Measurements from ENCODE around the gene IGSF9. TPM values are rescaled to one million over a fixed set of nuclear protein-coding genes. Genes with fewer than 3 reads are reported as not detected.

Gene IGSF9
- total and polyA plus RNA-seq, 10 of the 15 experiments (the other 5 are each of a cell fraction or from before 2014, with no cell fraction given) = 0.04 to 0.07 TPM; not detected in 8

DNA sequence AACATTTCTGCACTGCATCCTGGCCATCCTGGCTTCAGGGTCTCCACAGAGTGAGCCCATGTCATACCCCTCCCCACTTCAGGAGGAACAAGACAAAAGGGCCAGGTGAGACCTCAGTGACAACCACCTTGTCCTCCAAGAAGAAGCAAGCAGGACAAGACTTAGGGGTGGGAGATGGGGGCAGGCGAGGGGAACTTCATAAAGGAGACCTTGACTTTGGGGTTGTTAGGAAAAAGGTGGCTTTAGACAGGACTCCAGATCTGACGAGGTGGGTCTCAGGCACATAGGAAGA, 32.6 kb upstream of the IGSF9 start (continued):
- TF ChIP-seq, protein P1, sequence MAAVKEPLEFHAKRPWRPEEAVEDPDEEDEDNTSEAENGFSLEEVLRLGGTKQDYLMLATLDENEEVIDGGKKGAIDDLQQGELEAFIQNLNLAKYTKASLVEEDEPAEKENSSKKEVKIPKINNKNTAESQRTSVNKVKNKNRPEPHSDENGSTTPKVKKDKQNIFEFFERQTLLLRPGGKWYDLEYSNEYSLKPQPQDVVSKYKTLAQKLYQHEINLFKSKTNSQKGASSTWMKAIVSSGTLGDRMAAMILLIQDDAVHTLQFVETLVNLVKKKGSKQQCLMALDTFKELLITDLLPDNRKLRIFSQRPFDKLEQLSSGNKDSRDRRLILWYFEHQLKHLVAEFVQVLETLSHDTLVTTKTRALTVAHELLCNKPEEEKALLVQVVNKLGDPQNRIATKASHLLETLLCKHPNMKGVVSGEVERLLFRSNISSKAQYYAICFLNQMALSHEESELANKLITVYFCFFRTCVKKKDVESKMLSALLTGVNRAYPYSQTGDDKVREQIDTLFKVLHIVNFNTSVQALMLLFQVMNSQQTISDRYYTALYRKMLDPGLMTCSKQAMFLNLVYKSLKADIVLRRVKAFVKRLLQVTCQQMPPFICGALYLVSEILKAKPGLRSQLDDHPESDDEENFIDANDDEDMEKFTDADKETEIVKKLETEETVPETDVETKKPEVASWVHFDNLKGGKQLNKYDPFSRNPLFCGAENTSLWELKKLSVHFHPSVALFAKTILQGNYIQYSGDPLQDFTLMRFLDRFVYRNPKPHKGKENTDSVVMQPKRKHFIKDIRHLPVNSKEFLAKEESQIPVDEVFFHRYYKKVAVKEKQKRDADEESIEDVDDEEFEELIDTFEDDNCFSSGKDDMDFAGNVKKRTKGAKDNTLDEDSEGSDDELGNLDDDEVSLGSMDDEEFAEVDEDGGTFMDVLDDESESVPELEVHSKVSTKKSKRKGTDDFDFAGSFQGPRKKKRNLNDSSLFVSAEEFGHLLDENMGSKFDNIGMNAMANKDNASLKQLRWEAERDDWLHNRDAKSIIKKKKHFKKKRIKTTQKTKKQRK (IDR thresholded peaks at IDR 0.05; ENCODE audit: low read depth, low read length) = no peak

DNA sequence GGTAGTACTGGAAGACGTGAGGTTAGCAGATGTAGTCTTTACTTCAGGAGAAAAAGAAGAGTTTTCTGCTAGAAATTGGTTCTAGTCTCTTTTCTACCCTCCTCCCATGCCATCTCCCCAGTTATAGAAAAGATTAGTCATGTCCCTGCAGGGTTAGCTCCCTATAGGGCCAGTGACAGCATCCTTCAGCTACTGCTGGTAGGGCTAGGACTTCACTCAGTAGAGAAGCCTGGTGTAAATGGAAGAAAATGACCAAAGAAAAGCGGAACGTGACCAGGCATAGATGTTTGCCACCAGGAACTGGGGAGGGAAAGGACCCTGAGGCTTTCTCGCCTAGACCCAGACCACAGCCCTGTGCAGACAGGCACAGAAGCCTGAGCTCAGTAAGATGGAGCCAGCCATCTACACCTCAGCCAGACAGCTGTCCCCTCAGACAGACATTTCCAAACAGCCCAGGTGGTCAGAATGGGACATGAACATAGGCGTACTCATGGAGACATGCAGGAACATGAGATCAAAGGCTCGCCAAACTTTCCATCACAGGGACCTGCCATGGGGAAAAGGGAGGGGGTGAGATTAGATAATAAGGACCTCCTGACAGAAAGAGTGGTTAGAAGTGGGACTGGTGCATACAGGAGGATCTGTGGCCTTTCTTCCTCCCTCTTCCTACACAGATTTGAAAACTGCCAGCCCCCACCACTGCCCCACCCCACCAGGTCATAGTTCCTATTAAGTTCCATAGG, 32.1 kb upstream of the IGSF9 start:
- Histone ChIP-seq H3K27ac (ENCODE audit: control insufficient read depth, insufficient read depth) (no peak overlapping the region), H3K4me3 (no peak overlapping the region), H3K79me2 (ENCODE audit: control insufficient read depth, insufficient read depth, low read length) (no peaks in the 10 kb centered on the region), H3K36me3 (ENCODE audit: control insufficient read depth in 2 of 2, insufficient read depth in 2 of 2, low read length in 1 of 2) (no peaks in the 10 kb centered on the region), H4K20me1 (ENCODE audit: control insufficient read depth, insufficient read depth) (no peaks in the 10 kb centered on the region), H3K27me3 (replicated peaks in 1 of 2; ENCODE audit: control insufficient read depth in 2 of 2, insufficient read depth in 2 of 2, low read length in 1 of 2) (peaks cover under 1 to 4% of the 10 kb centered on the region in 2 experiments), H3K9me3 (replicated peaks; ENCODE audit: control insufficient read depth, insufficient read depth, low read length) (no peaks in the 10 kb centered on the region), H2AFZ (ENCODE audit: control insufficient read depth, low read depth, low read length) (no peak overlapping the region), H3K9ac (ENCODE audit: control insufficient read depth, insufficient read depth, low read length) (no peak overlapping the region), H3K4me1 (ENCODE audit: control insufficient read depth, insufficient read depth, low read length) (no peaks in the 10 kb centered on the region), H3K4me2 (ENCODE audit: control insufficient read depth, insufficient read depth) (no peak overlapping the region)
- intact Hi-C loops (cut with micrococcal nuclease; ENCODE audit: unreplicated experiment) (no loop called here), in situ Hi-C loops (cut with MboI) (no loop called here)
- FAIRE-seq = no peak
- ChIA-PET SMC1A (ENCODE audit: uncharacterized antibody, unreplicated experiment) (no interaction called here), CTCF (interaction anchor here (0.9 kb wide), 1 partner anchor 28 kb away, joined by 3 read pairs; no protein-coding TSS in a partner anchor), RAD21 (ENCODE audit: unreplicated experiment) (no interaction called here), POLR2A (no interaction called here)
- BruUV-seq (replicated peaks) = no TSS peak
- 11% methylated on average over 6 of the region's 6 CpGs for WGBS (ENCODE audit: insufficient coverage, insufficient replicate concordance, low lambda C conversion rate, missing lambda C conversion rate)
- no peak for DNase-seq (ENCODE audit: low read depth, low spot score)
- no peak for ATAC-seq
- no peak for TF ChIP-seq NR2F1 (conservative IDR thresholded peaks at IDR 0.05)
- TF ChIP-seq CHD1 (IDR thresholded peaks at IDR 0.05; ENCODE audit: low read depth, low read length) = no peak
- TF ChIP-seq SUPT20H (IDR thresholded peaks at IDR 0.05; ENCODE audit: borderline replicate concordance, control insufficient read depth, low read depth, low read length) = no peak
- no peak for TF ChIP-seq IKZF2 (IDR thresholded peaks at IDR 0.05)
- TF ChIP-seq GABPA (IDR thresholded peaks at IDR 0.05; ENCODE audit: low read depth) = no peak
- no peak for TF ChIP-seq RAD51 (IDR thresholded peaks at IDR 0.05)
- TF ChIP-seq BCLAF1 (IDR thresholded peaks at IDR 0.05) = no peak
- TF ChIP-seq SRF (IDR thresholded peaks at IDR 0.05; ENCODE audit: low read depth in 2 of 2, low read length in 2 of 2) = no peak
- no peak for TF ChIP-seq NRF1 (conservative IDR thresholded peaks at IDR 0.05; ENCODE audit: low read depth, low read length)
- no peak for TF ChIP-seq CHD4 (IDR thresholded peaks at IDR 0.05)
- TF ChIP-seq REST (IDR thresholded peaks at IDR 0.05; ENCODE audit: low read depth, low read length) = no peak
- no peak for TF ChIP-seq SREBF1 (IDR thresholded peaks at IDR 0.05; ENCODE audit: low read length)
